HG03196 (cell line): ENCODE data around the gene TSKU.
"Not testable (repeated sequence)": the region's sequence is repeated elsewhere in the genome, so short reads cannot be mapped to it uniquely, and the experiment has no call there.

ENCODE experiments used
- ATAC-seq: cut with Tn5 transposase; IDR thresholded peaks from one replicate; pipeline ENCODE4 v1.9.1; 2021; ENCODE audit not compliant: unreplicated experiment

TSKU gene

GRCh38 chr11:76800466-76801200 is 17.5 kb downstream of the TSKU start:
- no peak for ATAC-seq

- no peak for ATAC-seq
Measured at GRCh38 chr11:76801225-76801624, 18.1 kb downstream of the TSKU start.

- ATAC-seq, result no peak
Measured at GRCh38 chr11:76801736-76802135, 18.6 kb downstream of the TSKU start.

- ATAC-seq, result no peak
Measured at GRCh38 chr11:76802151-76802550, 19.0 kb downstream of the TSKU start.

GRCh38 chr11:76802621-76803020 is 19.5 kb downstream of the TSKU start:
- ATAC-seq, result no peak

- no peak for ATAC-seq
Measured at GRCh38 chr11:76803023-76803422, 19.9 kb downstream of the TSKU start.

GRCh38 chr11:76803811-76804600 is 20.9 kb downstream of the TSKU start:
- no peak for ATAC-seq

- ATAC-seq, result no peak
Measured at GRCh38 chr11:76805206-76805913, 22.2 kb downstream of the TSKU start.

- no peak for ATAC-seq
Measured at GRCh38 chr11:76806131-76806530, 23.0 kb downstream of the TSKU start.

- no peak for ATAC-seq
Measured at GRCh38 chr11:76806608-76807205, 23.6 kb downstream of the TSKU start.

- no peak for ATAC-seq
Measured at GRCh38 chr11:76807206-76807875, 24.2 kb downstream of the TSKU start.

- ATAC-seq, result no peak
Measured at GRCh38 chr11:76808171-76808570, 25.0 kb downstream of the TSKU start.

- no peak for ATAC-seq
Measured at GRCh38 chr11:76808996-76809395, 25.8 kb downstream of the TSKU start.

GRCh38 chr11:76810151-76810853 is 27.1 kb downstream of the TSKU start:
- no peak for ATAC-seq

GRCh38 chr11:76811259-76811658 is 28.1 kb downstream of the TSKU start:
- no peak for ATAC-seq

- ATAC-seq, result no peak
Measured at GRCh38 chr11:76814414-76814813, 31.3 kb downstream of the TSKU start.

GRCh38 chr11:76815678-76816077 is 32.5 kb downstream of the TSKU start:
- ATAC-seq, result not testable (repeated sequence)

- ATAC-seq, result no peak
Measured at GRCh38 chr11:76820184-76820566, 37.0 kb downstream of the TSKU start.

GRCh38 chr11:76821396-76821795 is 38.2 kb downstream of the TSKU start:
- not testable (repeated sequence) for ATAC-seq

GRCh38 chr11:76822406-76822805 is 39.2 kb downstream of the TSKU start:
- ATAC-seq, result no peak
